ENCODE data around the gene DIAPH2. TPM values are rescaled to one million over a fixed set of nuclear protein-coding genes. Genes with fewer than 3 reads are reported as not detected.

DIAPH2 gene
- total RNA-seq, 1 experiment from 2014 or later, result 10.9 TPM

GRCh38 chrX:97238632-97239031 lies 554.0 kb downstream of the DIAPH2 start:
- Histone ChIP-seq H3K36me3 (ENCODE audit: control insufficient read depth in 1 of 2, insufficient read depth in 2 of 2, low read length in 2 of 2) (no peaks in the 10 kb centered on the region), H3K79me2 (ENCODE audit: insufficient read depth, low read length) (no peaks in the 10 kb centered on the region), H3K4me1 (ENCODE audit: control insufficient read depth in 1 of 2, insufficient read depth in 2 of 2, low read length in 2 of 2) (peaks cover 0 to 11% of the 10 kb centered on the region in 2 experiments; a peak in 3 of 4 replicates), H3K27ac (ENCODE audit: low read depth, low read length) (no peak overlapping the region), H3K9me2 (ENCODE audit: insufficient read depth) (no peaks in the 10 kb centered on the region), H2AFZ (ENCODE audit: low read depth, low read length, poor library complexity, severe bottlenecking) (no peak overlapping the region), H3K4me3 (replicated peaks in 1 of 2; ENCODE audit: low read depth in 1 of 2, low read length in 2 of 2) (no peak overlapping the region), H3K9ac (ENCODE audit: low read length) (no peak overlapping the region), H3K4me2 (ENCODE audit: low read length) (peak overlapping the region; percentile 46), H3K27me3 (ENCODE audit: insufficient read depth, low read length) (no peaks in the 10 kb centered on the region), H3K9me3 (ENCODE audit: control insufficient read depth in 1 of 2, insufficient read depth in 1 of 2, low read depth in 1 of 2, low read length in 2 of 2) (no peaks in the 10 kb centered on the region), H4K20me1 (ENCODE audit: insufficient read depth) (no peaks in the 10 kb centered on the region)
- ChIA-PET RAD21 (ENCODE audit: low non-redundant PET in 1 of 2, low total read pairs in 2 of 2, uncharacterized antibody in 2 of 2, unreplicated experiment in 2 of 2) (no interaction called here), CTCF (no interaction called here), POLR2A (no interaction called here)
- ATAC-seq (no peak), DNase-seq (ENCODE audit: low read depth, low spot score) (peak; percentile 8)
- TF ChIP-seq SIN3A (IDR thresholded peaks at IDR 0.05; ENCODE audit: low read depth) (no peak), JUND (IDR thresholded peaks at IDR 0.05) (no peak), CEBPB (IDR thresholded peaks at IDR 0.05; ENCODE audit: low read depth) (no peak), ZBTB33 (IDR thresholded peaks at IDR 0.05; ENCODE audit: extremely low read depth, insufficient replicate concordance, low read length) (no peak), ZNF274 (IDR thresholded peaks at IDR 0.05; ENCODE audit: low read depth, low read length) (no peak), ELF1 (IDR thresholded peaks at IDR 0.05; ENCODE audit: borderline replicate concordance, low read depth) (no peak), YY1 (IDR thresholded peaks at IDR 0.05; ENCODE audit: extremely low read depth, insufficient replicate concordance, low read depth, low read length) (no peak), EGR1 (IDR thresholded peaks at IDR 0.05; ENCODE audit: low read depth) (no peak)
- TF ChIP-seq, protein P1, sequence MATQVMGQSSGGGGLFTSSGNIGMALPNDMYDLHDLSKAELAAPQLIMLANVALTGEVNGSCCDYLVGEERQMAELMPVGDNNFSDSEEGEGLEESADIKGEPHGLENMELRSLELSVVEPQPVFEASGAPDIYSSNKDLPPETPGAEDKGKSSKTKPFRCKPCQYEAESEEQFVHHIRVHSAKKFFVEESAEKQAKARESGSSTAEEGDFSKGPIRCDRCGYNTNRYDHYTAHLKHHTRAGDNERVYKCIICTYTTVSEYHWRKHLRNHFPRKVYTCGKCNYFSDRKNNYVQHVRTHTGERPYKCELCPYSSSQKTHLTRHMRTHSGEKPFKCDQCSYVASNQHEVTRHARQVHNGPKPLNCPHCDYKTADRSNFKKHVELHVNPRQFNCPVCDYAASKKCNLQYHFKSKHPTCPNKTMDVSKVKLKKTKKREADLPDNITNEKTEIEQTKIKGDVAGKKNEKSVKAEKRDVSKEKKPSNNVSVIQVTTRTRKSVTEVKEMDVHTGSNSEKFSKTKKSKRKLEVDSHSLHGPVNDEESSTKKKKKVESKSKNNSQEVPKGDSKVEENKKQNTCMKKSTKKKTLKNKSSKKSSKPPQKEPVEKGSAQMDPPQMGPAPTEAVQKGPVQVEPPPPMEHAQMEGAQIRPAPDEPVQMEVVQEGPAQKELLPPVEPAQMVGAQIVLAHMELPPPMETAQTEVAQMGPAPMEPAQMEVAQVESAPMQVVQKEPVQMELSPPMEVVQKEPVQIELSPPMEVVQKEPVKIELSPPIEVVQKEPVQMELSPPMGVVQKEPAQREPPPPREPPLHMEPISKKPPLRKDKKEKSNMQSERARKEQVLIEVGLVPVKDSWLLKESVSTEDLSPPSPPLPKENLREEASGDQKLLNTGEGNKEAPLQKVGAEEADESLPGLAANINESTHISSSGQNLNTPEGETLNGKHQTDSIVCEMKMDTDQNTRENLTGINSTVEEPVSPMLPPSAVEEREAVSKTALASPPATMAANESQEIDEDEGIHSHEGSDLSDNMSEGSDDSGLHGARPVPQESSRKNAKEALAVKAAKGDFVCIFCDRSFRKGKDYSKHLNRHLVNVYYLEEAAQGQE (IDR thresholded peaks at IDR 0.05; ENCODE audit: low read depth), result no peak
- no TSS peak for BruUV-seq (replicated peaks)
- intact Hi-C loops (cut with micrococcal nuclease), result no loop called here

Data from HCT116 (cell line).